Right renal pelvis (tissue), 4 donors: ENCODE measurements around the gene SNCB. TPM values are rescaled to one million over a fixed set of nuclear protein-coding genes. Genes with fewer than 3 reads are reported as not detected.

ENCODE experiments used
- DNase-seq, 4 donors: peaks; one replicate each; pipeline ENCODE4 v3.0.0-alpha.2; 2013; ENCODE audit warnings: low read depth in 4 of 4, low spot score in 3 of 4, missing footprints in 1 of 4
- polyA plus RNA-seq, 4 donors: library from polyadenylated mRNA; unstranded; fragments of 120-200 nt; gene quantifications; one replicate each; pipeline ENCODE4 v1.2.1, GENCODE V29; 2013; ENCODE audit not compliant: insufficient read length in 4 of 4

SNCB gene
- polyA plus RNA-seq, 4 donors: 0.14 TPM; not detected in 3

- DNase-seq: no peak
Observed at GRCh38 chr5:176646049-176646706, 15.8 kb upstream of the SNCB start.

- DNase-seq: no peak
Observed at GRCh38 chr5:176644878-176645670, 14.7 kb upstream of the SNCB start.

- no peak for DNase-seq
Observed at GRCh38 chr5:176644294-176644693, 14.0 kb upstream of the SNCB start.

GRCh38 chr5:176643491-176644219, 13.3 kb upstream of the SNCB start:
- DNase-seq: no peak

GRCh38 chr5:176642675-176643490, 12.5 kb upstream of the SNCB start:
- DNase-seq: no peak

- DNase-seq: no peak
Observed at GRCh38 chr5:176640616-176641015, 10.3 kb upstream of the SNCB start.

- no peak for DNase-seq
Observed at GRCh38 chr5:176639981-176640380, 9.6 kb upstream of the SNCB start.

- no peak for DNase-seq
Observed at GRCh38 chr5:176639208-176639607, 8.9 kb upstream of the SNCB start.

- DNase-seq: no peak
Observed at GRCh38 chr5:176638437-176638836, 8.1 kb upstream of the SNCB start.

GRCh38 chr5:176637556-176637955, 7.2 kb upstream of the SNCB start:
- DNase-seq: no peak

GRCh38 chr5:176636426-176636825, 6.1 kb upstream of the SNCB start:
- DNase-seq: no peak

GRCh38 chr5:176633598-176633997, 3.3 kb upstream of the SNCB start:
- DNase-seq: no peak

GRCh38 chr5:176632745-176633144, 2.4 kb upstream of the SNCB start:
- no peak for DNase-seq

- no peak for DNase-seq
Observed at GRCh38 chr5:176631383-176632200, 1.3 kb upstream of the SNCB start.

GRCh38 chr5:176630681-176631222, 418 bp upstream of the SNCB start:
- no peak for DNase-seq

- no peak for DNase-seq
Observed at GRCh38 chr5:176629317-176629852, 949 bp downstream of the SNCB start.

GRCh38 chr5:176628406-176629228, 1.7 kb downstream of the SNCB start:
- no peak for DNase-seq

GRCh38 chr5:176627582-176627981, 2.8 kb downstream of the SNCB start:
- DNase-seq: no peak

- DNase-seq: no peak
Observed at GRCh38 chr5:176626876-176627236, 3.5 kb downstream of the SNCB start.
